NCI-H2227 (cell line): ENCODE data around the gene FRMD3.
"Not testable (repeated sequence)": the region's sequence is repeated elsewhere in the genome, so short reads cannot be mapped to it uniquely, and the experiment has no call there.

Source experiments
- DNase-seq: peaks from one replicate; lab custom pipeline; 2025; ENCODE audit not compliant: unreplicated experiment; lab: John Stamatoyannopoulos, UW

FRMD3 gene

DNA sequence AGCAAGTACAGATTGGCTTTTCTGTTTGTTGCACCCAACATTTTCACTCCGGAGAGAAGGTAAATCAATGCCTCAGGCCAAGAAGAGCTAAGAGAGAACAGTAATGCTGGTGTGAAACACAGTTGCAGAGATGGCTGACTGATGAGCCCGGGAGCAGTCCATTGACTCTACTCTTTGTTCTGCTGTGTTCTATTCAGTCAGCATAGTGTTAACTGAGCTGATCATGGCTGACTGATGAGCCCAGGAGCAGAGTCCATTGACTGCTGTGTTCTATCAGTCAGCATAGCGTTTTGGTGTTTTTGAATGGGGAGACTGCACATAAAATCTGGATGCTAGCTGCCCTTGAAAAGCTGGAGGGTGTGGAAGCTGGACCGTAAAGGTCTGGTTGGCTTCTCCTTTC is 141.4 kb downstream of the FRMD3 start:
- no peak for DNase-seq

GRCh38 chr9:83396342-83396741 is 141.9 kb downstream of the FRMD3 start:
- no peak for DNase-seq

GRCh38 chr9:83392228-83392627 is 146.0 kb downstream of the FRMD3 start:
- DNase-seq = no peak

DNA sequence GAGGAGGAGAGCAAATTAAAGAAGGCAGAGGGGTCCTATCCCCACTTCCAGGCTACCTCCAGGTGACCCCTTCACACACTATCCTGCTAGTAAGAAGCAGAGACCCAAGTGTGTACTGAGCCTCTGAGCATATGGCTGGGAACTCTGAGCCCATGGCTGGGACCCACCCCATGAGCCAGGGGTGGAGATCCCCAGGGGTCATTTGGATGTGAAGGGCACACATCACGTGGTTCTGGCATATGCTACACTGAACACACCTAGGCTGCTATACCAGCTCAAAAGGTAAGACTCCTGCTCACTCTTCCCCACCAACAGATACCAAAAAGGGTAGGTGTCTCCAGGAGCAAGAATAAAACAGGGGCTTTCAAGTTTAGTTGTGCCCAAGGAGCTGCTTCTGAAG is 149.9 kb downstream of the FRMD3 start:
- DNase-seq = no peak

GRCh38 chr9:83387401-83388185 is 150.6 kb downstream of the FRMD3 start:
- DNase-seq = no peak

DNA sequence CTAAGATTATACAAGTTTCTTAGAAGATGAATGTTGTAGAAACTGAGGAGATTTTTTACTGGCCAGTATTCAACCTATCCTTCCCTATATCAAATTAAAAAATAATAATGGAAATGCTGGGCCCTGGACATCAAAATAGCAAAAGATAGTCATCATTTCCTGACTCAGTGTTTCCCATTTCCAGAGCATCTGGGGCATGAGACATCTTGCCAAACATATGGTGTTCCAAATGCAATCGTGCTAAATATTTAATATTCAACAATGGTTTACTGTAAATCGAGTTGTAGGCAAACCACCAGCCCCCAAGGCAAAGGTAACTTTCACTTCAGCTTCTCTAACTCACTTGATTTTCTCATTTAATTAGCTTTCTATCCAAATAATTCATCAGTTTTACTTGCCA is 152.9 kb downstream of the FRMD3 start:
- no peak for DNase-seq

GRCh38 chr9:83384214-83384613 is 154.0 kb downstream of the FRMD3 start:
- DNase-seq = peak; percentile 21

GRCh38 chr9:83383034-83383433 is 155.2 kb downstream of the FRMD3 start:
- DNase-seq = no peak

DNA sequence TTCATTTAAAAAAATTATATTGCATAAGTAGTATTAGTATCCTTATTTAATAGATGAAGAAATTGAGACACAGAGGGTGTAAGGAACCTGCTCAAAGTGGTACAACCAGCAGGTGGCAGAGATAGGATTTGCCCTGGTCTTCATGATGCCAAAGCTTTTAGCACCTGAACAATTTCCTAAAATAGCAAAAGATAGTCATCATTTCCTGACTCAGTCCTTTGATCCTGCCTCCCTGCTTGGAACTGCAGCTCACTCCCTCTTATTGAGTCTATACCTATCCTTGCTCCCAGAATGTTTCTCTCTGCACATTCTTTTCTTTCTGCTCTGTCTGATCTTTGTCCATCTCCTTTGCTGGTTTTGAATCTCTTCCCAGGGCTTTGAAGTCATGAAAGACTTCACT is 155.8 kb downstream of the FRMD3 start:
- no peak for DNase-seq

GRCh38 chr9:83379045-83379444 is 159.2 kb downstream of the FRMD3 start:
- no peak for DNase-seq

DNA sequence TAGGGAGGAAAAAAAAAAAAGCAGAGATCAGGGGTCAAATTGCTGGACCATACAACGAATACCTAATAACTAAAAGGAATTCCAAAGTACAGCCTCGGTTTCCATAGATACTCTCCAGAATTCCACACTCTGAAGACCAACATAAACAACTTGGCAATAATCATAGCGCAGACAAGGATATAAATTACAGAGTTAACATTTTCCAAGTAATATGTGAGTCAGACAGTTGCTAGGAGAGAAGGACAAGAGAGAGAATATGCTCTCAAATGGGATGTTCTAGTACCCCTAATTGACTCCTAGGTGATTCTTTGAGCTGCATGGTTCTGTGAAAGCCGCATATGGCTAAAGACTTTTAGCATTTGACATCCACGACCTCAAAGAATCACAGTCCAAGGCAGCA is 165.2 kb downstream of the FRMD3 start:
- DNase-seq = no peak

DNA sequence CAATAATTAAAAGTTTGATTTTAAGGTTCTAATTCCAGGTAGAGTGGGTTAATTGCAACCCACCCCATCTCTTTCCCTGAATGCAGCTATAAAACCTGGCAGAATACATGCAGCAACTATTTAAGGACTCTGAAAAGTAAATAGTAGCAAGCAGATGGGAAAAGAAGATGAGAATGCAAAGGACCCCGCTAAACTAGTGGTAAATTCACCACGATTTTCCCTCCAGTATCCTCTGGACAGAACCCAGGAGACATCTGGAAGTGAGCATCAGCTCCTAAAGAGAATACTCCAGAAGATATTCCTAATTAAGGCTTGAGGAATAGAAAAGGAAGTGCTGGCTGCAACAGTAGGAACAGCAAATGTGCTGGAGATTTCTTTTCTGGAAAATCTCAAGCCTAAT is 170.9 kb downstream of the FRMD3 start:
- no peak for DNase-seq

DNA sequence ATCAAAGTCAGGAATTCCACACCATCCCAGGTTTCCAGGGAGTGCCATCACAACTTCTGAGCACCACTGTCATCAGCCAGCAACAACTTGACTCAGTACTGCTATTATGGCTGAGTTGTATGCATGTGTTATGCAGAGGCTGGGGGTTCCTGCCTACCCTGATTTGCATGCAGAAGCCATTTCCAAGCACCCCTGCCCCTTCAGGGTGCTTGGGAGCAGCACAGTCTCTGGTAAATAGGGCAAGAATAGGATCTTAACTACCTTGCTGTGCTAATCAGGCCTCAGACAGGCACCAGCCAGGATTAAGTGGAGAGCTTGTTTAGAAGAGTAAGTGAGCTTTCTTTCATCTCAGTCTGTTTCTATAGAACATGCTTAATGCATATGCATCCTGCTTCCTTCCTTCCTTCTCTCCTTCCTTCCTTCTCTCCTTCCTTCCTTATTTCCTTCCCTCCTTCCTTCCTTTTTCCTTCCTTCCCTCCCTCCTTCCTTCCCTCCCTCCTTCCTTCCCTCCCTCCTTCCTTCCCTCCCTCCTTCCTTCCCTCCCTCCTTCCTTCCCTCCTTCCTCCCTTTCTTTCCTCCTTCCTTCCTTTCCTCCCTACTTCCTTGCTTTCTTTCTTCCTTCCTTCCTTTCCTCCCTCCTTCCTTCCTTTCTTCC is 175.7 kb downstream of the FRMD3 start:
- DNase-seq = no peak

DNA sequence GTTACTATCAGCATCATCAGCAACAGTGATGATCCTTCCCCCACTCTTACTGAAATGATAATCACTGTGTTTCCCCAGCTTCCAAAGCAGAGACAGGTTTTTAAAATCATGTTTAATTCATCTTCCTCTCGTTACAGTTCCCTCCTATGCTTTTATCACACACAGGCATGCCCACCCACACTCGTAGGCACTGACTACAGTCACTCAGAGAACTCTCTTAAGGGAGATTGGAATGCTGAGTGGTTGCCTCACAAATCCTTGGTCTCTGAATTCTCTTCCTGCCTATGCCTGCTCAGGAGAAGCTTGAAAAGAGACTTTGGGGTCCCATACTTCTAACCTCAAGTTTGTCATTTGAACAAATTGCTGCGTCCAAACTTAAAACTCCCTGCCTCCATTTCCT is 179.2 kb downstream of the FRMD3 start:
- DNase-seq = no peak

DNA sequence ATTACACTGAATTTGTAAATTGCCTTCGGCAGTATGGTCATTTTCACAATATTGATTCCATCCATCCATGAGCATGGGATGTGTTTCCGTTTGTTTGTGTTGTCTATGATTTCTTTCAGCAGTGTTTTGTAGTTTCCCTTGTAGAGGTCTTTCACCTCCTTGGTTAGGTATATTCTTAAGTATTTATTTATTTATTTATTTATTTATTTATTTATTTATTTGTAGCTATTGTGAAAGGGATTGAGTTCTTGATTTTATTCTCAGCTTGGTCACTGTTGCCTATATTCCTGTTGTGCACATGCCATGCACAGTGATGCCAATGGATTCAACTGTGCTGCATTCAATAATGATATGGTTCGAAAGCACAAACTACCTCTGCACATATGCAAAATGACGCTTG is 179.7 kb downstream of the FRMD3 start:
- not testable (repeated sequence) for DNase-seq

DNA sequence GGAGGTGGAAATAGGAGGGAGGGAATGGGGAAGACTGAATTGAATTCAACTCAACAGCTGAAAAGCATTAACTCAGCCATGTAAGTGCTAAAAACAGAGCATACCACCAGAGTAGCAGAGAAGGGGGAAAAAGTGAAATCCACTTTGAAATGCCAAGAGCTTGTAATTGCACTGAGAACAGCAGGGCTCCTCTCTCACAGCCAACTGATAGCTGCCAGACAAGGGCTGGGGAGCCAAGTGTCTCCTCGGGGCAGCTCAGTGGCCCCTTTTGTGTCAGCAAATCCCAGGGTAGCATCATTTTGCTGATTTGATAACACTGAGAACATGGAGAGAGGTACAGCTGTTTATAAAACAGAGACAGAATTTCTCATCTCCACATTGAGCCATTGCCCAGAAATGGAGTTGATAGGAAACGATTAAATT is 182.5 kb downstream of the FRMD3 start:
- DNase-seq = peak; percentile 8

GRCh38 chr9:83355024-83355444 is 183.2 kb downstream of the FRMD3 start:
- DNase-seq = no peak

DNA sequence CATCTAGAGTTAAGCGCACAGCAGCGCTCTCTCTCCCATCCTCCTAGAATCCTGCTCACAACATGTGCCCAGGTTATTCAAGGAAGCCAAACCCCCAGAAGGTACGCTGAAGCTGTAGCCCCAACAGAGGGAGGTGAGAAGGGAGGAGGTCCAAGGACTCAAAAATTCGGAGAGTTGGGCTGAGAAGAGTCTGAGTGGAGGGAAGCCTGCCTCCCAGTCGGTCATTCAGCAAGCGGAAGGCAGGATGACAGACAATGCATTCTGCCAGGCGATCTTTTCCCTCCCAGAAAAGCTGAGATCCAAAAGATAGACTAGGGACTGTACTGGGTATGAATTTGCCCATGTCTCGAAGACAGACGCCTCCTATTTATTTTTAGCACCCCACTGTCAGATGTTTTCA is 189.2 kb downstream of the FRMD3 start:
- no peak for DNase-seq

DNA sequence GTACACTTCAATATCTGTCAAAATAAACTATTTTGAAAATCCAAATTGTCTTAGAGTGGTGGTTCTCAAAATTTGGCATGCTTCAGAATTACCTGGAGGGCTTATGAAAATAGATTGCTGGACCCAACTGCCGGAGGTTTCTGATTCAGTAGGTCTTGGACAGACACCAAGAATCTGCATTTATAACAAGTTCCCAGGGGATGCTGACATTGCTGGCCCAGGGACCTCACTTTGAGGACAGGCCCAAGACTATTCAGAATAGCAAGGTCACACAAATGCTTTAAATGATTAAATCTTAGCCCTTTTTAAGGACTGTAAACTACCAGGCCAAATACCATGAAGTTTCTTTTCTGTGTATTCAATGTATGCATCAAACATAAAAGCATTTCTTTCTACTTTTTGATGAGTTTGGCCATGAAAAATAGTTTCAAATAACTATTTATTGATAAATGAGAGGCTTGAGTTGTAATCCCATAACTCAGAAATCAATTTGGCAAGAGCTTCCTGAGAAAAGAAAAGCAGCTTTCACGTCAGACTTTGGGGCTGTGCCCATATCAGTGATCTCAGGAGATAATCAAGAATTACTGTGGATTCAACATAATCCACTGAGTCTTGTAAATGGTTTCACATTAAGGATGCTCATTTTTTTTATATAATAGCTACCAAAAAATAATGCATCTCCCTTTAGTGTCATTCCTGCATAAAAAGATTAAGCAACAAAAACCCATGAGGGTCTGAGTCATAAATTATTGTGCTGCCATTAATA is 191.4 kb downstream of the FRMD3 start:
- no peak for DNase-seq

DNA sequence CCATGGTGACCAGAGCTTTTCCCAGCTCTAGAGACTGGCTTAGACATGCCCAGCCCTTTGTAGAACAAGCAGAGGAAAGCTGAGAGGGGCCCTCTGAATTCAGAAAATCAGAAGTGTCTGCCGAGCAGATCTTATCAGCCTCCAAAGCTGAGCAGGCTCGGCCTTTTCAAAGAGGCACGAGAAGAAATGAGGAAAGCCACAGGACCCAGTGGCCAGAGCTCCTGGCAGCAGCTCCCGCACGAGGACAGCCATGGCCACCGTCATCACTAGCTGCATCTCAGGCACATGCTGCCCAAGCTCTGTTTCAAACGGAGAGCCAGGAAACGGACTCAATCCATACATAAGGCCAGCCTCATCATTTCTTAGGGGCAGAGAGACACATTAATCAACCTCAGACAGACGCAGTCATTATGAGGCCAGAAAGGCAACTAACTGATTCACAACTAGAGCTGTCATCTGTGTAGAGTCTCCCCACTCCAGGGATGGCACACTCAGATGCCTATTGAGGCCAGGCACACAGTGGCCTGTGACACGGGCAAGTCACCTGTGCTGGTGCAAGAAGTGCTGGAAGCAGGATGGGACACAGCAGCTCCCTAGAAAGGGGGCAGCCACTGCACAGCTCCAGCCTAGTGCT is 194.7 kb downstream of the FRMD3 start:
- no peak for DNase-seq

GRCh38 chr9:83342731-83343130 is 195.5 kb downstream of the FRMD3 start:
- no peak for DNase-seq
